HG03442 (cell line): ENCODE measurements around the gene KIF7.

Source experiments
- ATAC-seq: cut with Tn5 transposase; IDR thresholded peaks from one replicate; pipeline ENCODE4 v1.9.1; 2021; ENCODE audit warnings: mild to moderate bottlenecking, moderate library complexity; ENCODE audit not compliant: unreplicated experiment

Gene KIF7

GRCh38 chr15:89671687-89672086, 16.4 kb upstream of the KIF7 start:
- no peak for ATAC-seq

GRCh38 chr15:89670971-89671560, 15.8 kb upstream of the KIF7 start:
- ATAC-seq = no peak

GRCh38 chr15:89669941-89670340, 14.7 kb upstream of the KIF7 start:
- ATAC-seq = no peak

GRCh38 chr15:89669309-89669865, 14.1 kb upstream of the KIF7 start:
- ATAC-seq = no peak

GRCh38 chr15:89668171-89668570, 12.9 kb upstream of the KIF7 start:
- no peak for ATAC-seq

- ATAC-seq = no peak
Observed at GRCh38 chr15:89667706-89667960, 12.4 kb upstream of the KIF7 start.

GRCh38 chr15:89666858-89667705, 11.8 kb upstream of the KIF7 start:
- no peak for ATAC-seq

GRCh38 chr15:89666184-89666857, 11.1 kb upstream of the KIF7 start:
- no peak for ATAC-seq

- ATAC-seq = no peak
Observed at GRCh38 chr15:89665449-89666181, 10.3 kb upstream of the KIF7 start.

GRCh38 chr15:89664441-89665350, 9.4 kb upstream of the KIF7 start:
- no peak for ATAC-seq

GRCh38 chr15:89662893-89663626, 7.8 kb upstream of the KIF7 start:
- ATAC-seq = no peak

- no peak for ATAC-seq
Observed at GRCh38 chr15:89660556-89660955, 5.3 kb upstream of the KIF7 start.

- ATAC-seq = no peak
Observed at GRCh38 chr15:89659295-89659694, 4.0 kb upstream of the KIF7 start.

- ATAC-seq = no peak
Observed at GRCh38 chr15:89657686-89658200, 2.5 kb upstream of the KIF7 start.

GRCh38 chr15:89656116-89656815, 999 bp upstream of the KIF7 start:
- no peak for ATAC-seq

GRCh38 chr15:89654301-89654761, 936 bp downstream of the KIF7 start:
- no peak for ATAC-seq

- ATAC-seq = no peak
Observed at GRCh38 chr15:89653578-89653977, 1.7 kb downstream of the KIF7 start.

GRCh38 chr15:89652666-89653065, 2.6 kb downstream of the KIF7 start:
- no peak for ATAC-seq

GRCh38 chr15:89652131-89652530, 3.1 kb downstream of the KIF7 start:
- ATAC-seq = no peak
